Measurements from ENCODE around the gene CNTFR. TPM values are rescaled to one million over a fixed set of nuclear protein-coding genes. Genes with fewer than 3 reads are reported as not detected.

Gene CNTFR
- total RNA-seq, 1 donor from 2014 or later, result 112 TPM

- TF ChIP-seq CTCF (conservative IDR thresholded peaks at IDR 0.05), result peak; percentile 90
- Mint-ChIP-seq H3K4me3 (peak overlapping the region; percentile 94), H3K4me1 (peaks cover 27% of the 10 kb centered on the region), H3K9me3 (no peaks in the 10 kb centered on the region), H3K36me3 (ENCODE audit: low read depth) (no peaks in the 10 kb centered on the region), H3K27me3 (ENCODE audit: low read depth) (no peaks in the 10 kb centered on the region), H3K27ac (ENCODE audit: unreplicated experiment) (peak overlapping the region; percentile 78)
- peak; percentile 81 for DNase-seq (ENCODE audit: low read depth, low spot score)
Measured at GRCh38 chr9:34612788-34613390, 23.4 kb upstream of the CNTFR start.

DNA sequence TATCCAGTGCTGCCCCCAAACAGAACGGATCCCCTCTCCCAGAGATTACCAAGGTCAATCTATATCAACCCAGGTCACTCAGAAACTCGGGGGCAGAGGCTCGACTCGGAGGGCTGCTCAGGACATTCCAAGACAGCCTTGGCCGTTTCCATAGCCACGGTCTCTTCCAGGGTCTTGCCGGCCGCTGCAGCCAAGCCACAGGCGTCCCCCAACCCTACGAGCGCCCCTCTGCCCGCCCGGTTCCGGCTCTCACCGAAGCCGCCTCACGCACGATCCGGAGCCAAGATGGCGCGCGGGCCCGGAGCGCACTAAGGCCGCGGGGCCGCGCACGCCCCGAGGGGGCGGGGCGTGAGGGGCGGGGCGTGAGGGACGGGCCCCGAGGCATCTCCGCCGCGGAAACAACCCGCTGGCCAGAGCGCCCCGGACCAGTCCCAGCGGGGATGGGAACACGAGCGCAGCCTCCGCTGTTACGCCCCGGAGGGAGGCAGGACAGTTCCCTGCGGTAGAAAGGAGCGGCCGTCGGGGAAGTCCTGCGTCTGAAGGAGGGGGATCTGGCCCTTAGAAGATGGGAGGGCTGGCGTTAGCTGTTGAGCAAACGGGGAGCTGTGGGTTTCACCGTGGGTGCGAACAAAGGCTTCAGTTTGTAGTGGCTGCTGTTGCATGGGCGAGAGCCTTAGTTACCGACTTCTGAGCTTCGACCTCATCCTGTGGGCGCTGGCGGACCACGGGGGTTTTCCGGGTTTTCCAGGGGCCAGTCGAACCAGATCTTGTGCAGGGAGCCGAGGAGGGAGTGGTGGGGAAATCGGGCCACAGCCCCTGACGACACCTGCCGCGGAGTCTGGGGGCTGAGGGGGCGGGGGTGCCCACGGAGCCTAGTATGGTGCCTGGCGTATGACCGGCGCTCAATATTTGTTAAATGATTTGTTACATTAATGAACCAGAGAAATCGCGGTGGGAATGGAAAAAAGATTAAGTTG is 22.6 kb upstream of the CNTFR start, which contains the start of gene RPP25L:
Gene RPP25L (minus strand): TSS at position 287 of the 977 bp plus-strand sequence. CDS start 801 bp downstream, outside the sequence.
- DNase-seq (ENCODE audit: low read depth, low spot score), result peak; percentile 75
- no peaks in the 10 kb centered on the region for H3K9me3 Mint-ChIP-seq
- no peaks in the 10 kb centered on the region for H3K27me3 Mint-ChIP-seq (ENCODE audit: low read depth)
- H3K27ac Mint-ChIP-seq (ENCODE audit: unreplicated experiment), result peak within 1 kb of the TSS; percentile 96
- peak within 1 kb of the TSS; percentile 94 for H3K4me3 Mint-ChIP-seq
- no peaks in the 10 kb centered on the region for H3K36me3 Mint-ChIP-seq (ENCODE audit: low read depth)
- peaks cover 27% of the 10 kb centered on the region for H3K4me1 Mint-ChIP-seq
- no peak for TF ChIP-seq CTCF (conservative IDR thresholded peaks at IDR 0.05)

DNA sequence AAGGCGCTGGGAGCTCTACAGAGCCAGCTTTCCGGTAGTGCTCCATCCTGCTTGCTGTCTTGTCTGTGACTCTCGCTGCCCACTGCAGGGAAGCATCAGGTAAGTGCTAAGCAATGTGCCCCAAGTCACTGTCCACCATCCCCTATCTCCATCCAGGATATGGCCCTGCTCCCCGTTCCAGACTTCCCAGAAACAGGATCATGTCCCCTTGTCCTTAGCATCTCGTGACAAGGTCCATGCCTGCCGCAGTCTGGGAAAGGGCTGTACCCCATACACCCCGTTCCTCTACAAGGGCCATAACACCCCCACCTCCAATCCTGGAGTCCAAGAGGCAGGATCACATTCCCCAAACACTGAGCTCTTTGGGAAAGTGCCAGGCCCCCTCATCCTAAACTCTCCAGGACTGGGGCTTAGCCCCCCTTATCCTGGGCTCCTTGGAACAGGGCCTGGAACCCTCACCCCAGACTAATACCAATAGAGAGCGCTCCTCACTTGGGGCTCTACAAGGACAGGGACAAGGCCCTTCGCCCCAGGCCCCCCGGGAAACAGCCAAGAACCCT is 21.8 kb upstream of the CNTFR start:
- no peak for DNase-seq (ENCODE audit: low read depth, low spot score)
- H3K27me3 Mint-ChIP-seq (ENCODE audit: low read depth), result no peaks in the 10 kb centered on the region
- H3K27ac Mint-ChIP-seq (ENCODE audit: unreplicated experiment), result peak overlapping the region; percentile 96
- peaks cover 27% of the 10 kb centered on the region for H3K4me1 Mint-ChIP-seq
- peak overlapping the region; percentile 94 for H3K4me3 Mint-ChIP-seq
- no peak for TF ChIP-seq CTCF (conservative IDR thresholded peaks at IDR 0.05)
- no peaks in the 10 kb centered on the region for H3K36me3 Mint-ChIP-seq (ENCODE audit: low read depth)
- no peaks in the 10 kb centered on the region for H3K9me3 Mint-ChIP-seq

- H3K4me1 Mint-ChIP-seq, result peaks cover 27% of the 10 kb centered on the region
- no peaks in the 10 kb centered on the region for H3K36me3 Mint-ChIP-seq (ENCODE audit: low read depth)
- H3K4me3 Mint-ChIP-seq, result peak overlapping the region; percentile 94
- no peak for TF ChIP-seq CTCF (conservative IDR thresholded peaks at IDR 0.05)
- H3K9me3 Mint-ChIP-seq, result no peaks in the 10 kb centered on the region
- no peak for DNase-seq (ENCODE audit: low read depth, low spot score)
- no peaks in the 10 kb centered on the region for H3K27me3 Mint-ChIP-seq (ENCODE audit: low read depth)
- no peak overlapping the region for H3K27ac Mint-ChIP-seq (ENCODE audit: unreplicated experiment)
Measured at GRCh38 chr9:34610434-34611206, 21.1 kb upstream of the CNTFR start.

DNA sequence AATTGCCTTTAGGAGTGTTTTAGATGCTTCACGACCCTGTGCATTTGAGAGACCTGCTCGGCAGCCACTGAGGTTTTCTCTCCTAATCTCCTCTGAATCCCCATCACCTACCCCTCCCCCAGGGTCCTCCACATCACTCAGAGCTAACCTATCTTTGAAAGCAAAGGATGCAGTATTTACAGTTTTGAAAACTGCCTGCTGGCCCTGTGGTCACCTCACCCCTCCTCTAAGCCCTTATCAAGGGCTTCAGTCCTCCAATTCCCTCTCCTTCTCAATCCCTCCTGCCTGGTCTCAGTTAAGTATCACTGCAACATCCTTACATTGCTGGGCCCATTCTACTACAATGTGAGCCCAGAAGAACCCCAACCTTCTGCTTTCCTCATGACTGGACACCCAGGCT is 17.8 kb upstream of the CNTFR start:
- no peak for TF ChIP-seq CTCF (conservative IDR thresholded peaks at IDR 0.05)
- Mint-ChIP-seq H3K4me3 (no peak overlapping the region), H3K27me3 (ENCODE audit: low read depth) (peaks cover 9% of the 10 kb centered on the region), H3K36me3 (ENCODE audit: low read depth) (no peaks in the 10 kb centered on the region), H3K9me3 (no peaks in the 10 kb centered on the region), H3K27ac (ENCODE audit: unreplicated experiment) (no peak overlapping the region), H3K4me1 (peaks cover 18% of the 10 kb centered on the region)
- DNase-seq (ENCODE audit: low read depth, low spot score), result no peak
